Body of pancreas (tissue), 4 donors: ENCODE results near the gene CCDC33.

Source experiments
- CTCF ChIP-seq, 7 experiments: fragments of 450-650 bp in 4 of 7; fragments of 200-600 bp in 3 of 7; sonication (generic) in 3 of 7; IDR thresholded peaks; one replicate each; pipeline ENCODE4 v1.5.1; 2016 to 2019; ENCODE audit warnings: antibody characterized with exemption in 7 of 7
- POLR2A ChIP-seq, 3 donors: fragments of 450-650 bp; IDR thresholded peaks; one replicate each; pipeline ENCODE4 v1.6.1; 2016; ENCODE audit warnings: antibody characterized with exemption in 3 of 3, mild to moderate bottlenecking in 2 of 3

- TF ChIP-seq CTCF (IDR thresholded peaks at IDR 0.05) (peak; percentile 83 to 91 (median 87)), POLR2A (IDR thresholded peaks at IDR 0.05) (peak in 1 of 3 donors; percentile 17)
Observed at GRCh38 chr15:74373731-74374647, 137.9 kb downstream of the CCDC33 start.
